ENCODE results near the gene ZNF331. TPM values are rescaled to one million over a fixed set of nuclear protein-coding genes. Genes with fewer than 3 reads are reported as not detected.

ZNF331 gene
- polyA plus RNA-seq, 1 donor, result 17.1 TPM

DNA sequence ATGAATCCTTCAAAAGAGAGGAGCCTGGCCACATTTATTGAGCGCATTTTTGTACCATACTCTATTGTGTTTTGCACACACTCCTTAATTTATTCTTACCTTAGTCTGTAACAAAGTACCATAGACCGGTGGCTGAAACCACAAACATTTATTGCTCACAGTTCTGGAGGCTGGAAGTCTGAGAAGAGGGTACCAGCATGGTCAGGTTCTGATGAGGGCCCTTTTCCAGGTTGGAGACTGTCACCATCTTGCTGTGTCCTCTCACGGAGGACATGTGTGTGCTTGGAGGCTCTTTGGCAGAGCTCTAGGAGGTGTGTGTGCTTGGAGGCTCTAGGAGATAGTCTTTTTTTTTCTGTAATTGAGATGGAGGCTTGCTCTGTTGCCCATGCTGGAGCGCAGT lies 2.1 kb downstream of the ZNF331 start:
- no peak overlapping the region for H3K27ac ChIP-seq (ENCODE audit: low read length)
- peaks cover 11% of the 10 kb centered on the region for H3K4me1 ChIP-seq (ENCODE audit: control insufficient read depth, insufficient read depth, low read length)
- no CpG with 5 or more reads among the region's 4 CpGs for WGBS (ENCODE audit: insufficient coverage, low lambda C conversion rate)
- H3K4me3 ChIP-seq (ENCODE audit: low read length), result no peak overlapping the region
- no peaks in the 10 kb centered on the region for H3K27me3 ChIP-seq (ENCODE audit: control insufficient read depth, insufficient read depth, low read length)
- no peaks in the 10 kb centered on the region for H3K9me3 ChIP-seq (ENCODE audit: control insufficient read depth, low read depth, low read length)
- peaks cover 3% of the 10 kb centered on the region for H3K36me3 ChIP-seq (ENCODE audit: control insufficient read depth, insufficient read depth, low read length)
- no peak for DNase-seq

DNA sequence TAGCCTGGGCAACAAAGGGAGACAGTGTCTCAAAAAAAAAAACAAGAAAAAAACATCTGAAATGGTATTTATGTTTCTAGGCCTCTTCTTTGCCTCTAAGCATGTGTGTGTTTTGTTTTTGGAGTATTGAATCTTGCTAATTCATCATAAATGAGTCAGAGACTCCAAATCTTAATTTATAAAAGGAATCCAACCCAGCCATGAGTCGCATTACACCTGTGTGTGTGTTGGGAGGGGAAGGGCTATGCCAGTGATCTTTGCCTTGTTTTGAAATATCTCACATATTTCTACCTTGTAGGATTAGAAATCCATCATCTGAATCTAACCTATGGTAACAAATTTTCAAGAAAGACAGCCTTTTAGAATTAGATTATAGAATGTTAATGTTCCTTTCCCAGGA lies 4.0 kb downstream of the ZNF331 start:
- no CpG with 5 or more reads among the region's 1 CpG for WGBS (ENCODE audit: insufficient coverage, low lambda C conversion rate)
- no peak for DNase-seq
- H3K4me1 ChIP-seq (ENCODE audit: control insufficient read depth, insufficient read depth, low read length), result no peaks in the 10 kb centered on the region
- H3K9me3 ChIP-seq (ENCODE audit: control insufficient read depth, low read depth, low read length), result no peaks in the 10 kb centered on the region
- no peak overlapping the region for H3K4me3 ChIP-seq (ENCODE audit: low read length)
- no peaks in the 10 kb centered on the region for H3K27me3 ChIP-seq (ENCODE audit: control insufficient read depth, insufficient read depth, low read length)
- H3K36me3 ChIP-seq (ENCODE audit: control insufficient read depth, insufficient read depth, low read length), result peaks cover 6% of the 10 kb centered on the region
- no peak overlapping the region for H3K27ac ChIP-seq (ENCODE audit: low read length)

DNA sequence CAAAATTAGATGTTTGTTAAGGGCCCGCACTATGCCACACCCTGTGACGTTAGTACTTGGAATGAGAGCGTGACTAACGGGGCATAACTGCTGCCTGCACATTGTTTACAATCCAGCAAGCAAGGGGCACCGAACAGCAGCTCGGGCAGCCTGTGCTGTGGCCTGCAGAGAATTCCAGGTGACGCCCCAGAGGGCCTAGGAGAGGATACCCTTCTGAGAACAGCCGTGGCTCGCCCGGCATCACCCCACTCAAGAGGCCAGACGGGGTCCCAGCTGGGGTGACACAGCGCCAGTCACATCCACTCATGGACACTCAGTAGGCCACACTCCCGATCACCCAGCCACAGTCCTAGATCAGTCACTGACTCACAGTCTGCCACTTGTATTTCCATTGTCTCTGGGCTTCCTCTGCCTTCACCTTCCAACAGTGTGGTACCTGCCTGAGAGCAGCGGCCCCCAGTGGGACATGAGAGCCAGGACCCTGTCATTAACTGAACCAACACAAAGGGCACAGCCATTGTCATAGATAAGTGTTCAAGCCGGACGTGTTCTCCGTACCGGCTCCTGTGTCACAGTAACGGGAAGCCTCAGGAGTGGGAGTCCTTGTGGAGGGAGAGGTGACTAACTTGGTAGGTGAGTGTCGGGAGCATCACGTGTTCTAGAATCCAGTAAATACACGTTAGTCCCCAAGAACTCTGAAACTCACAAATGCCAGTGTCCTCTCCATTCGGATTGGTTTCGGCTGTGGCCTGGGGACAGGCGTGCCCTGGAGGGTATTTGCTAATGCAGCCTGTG lies 7.5 kb downstream of the ZNF331 start:
- no peaks in the 10 kb centered on the region for H3K27me3 ChIP-seq (ENCODE audit: control insufficient read depth, insufficient read depth, low read length)
- peak in 1 of 2 donors; percentile 14 for DNase-seq
- H3K4me3 ChIP-seq (ENCODE audit: low read length), result no peak overlapping the region
- no CpG with 5 or more reads among the region's 25 CpGs for WGBS (ENCODE audit: insufficient coverage, low lambda C conversion rate)
- no peak overlapping the region for H3K27ac ChIP-seq (ENCODE audit: low read length)
- peaks cover 3% of the 10 kb centered on the region for H3K36me3 ChIP-seq (ENCODE audit: control insufficient read depth, insufficient read depth, low read length)
- no peaks in the 10 kb centered on the region for H3K9me3 ChIP-seq (ENCODE audit: control insufficient read depth, low read depth, low read length)
- H3K4me1 ChIP-seq (ENCODE audit: control insufficient read depth, insufficient read depth, low read length), result no peaks in the 10 kb centered on the region

DNA sequence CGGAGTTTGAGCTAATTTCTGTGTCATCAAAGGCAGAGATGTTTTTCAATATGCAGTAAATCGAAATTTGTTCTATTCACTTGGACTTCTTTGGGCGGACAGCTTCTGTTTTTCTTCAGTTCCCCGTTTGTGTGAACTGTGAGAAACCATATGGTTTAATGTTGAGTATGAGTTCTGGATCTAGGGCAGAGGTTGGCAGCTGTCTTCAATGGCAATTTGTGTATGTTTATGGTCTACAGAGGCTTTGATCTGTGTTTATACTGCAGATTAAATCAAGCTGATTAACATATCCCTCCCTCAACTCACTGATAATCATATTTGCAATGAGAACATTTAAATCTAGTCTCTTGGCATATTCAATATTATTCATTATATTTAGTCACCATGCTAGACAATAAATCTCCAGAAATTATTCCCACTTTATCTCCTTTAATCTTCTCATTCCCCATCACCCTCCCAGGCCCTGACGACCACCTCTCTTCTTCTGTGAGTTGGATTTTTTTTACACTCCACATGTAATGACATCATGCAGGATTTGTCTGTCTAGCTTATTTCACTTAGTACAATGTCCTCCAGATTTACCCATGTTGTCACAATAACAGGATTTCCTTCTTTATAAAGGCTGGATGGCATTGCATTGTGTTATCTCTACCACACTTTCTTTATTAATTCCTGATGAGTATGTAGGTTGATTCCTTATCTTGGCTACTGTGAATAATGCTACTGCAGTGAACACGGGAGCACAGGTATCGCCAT lies 9.0 kb downstream of the ZNF331 start:
- Histone ChIP-seq H3K36me3 (ENCODE audit: control insufficient read depth, insufficient read depth, low read length) (peaks cover 3% of the 10 kb centered on the region), H3K27me3 (ENCODE audit: control insufficient read depth, insufficient read depth, low read length) (no peaks in the 10 kb centered on the region), H3K4me1 (ENCODE audit: control insufficient read depth, insufficient read depth, low read length) (no peaks in the 10 kb centered on the region), H3K4me3 (ENCODE audit: low read length) (no peak overlapping the region), H3K27ac (ENCODE audit: low read length) (no peak overlapping the region), H3K9me3 (ENCODE audit: control insufficient read depth, low read depth, low read length) (no peaks in the 10 kb centered on the region)
- DNase-seq, result no peak
- 87% methylated on average over 5 of the region's 7 CpGs for WGBS (ENCODE audit: insufficient coverage, low lambda C conversion rate)

DNA sequence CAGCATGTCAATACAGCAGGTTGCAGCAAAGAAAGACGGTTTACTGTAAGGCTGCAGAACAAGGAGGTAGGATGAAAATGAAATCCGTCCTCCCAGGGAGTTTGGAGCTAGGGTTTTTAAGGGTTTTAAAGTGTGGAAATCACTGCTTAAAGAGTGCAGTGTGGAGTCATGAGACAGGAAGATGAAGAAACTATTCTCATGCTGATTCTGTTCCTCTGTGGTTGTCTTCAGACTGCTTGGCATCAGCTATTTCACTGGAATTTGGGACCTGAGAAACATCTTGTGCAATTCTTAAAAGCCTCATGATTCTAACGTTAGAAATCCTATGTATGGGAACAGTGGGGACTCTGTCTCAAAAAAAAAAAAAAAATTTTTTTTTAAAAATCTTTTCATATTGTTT lies 11.4 kb downstream of the ZNF331 start:
- peaks cover 3% of the 10 kb centered on the region for H3K36me3 ChIP-seq (ENCODE audit: control insufficient read depth, insufficient read depth, low read length)
- DNase-seq, result no peak
- no peak overlapping the region for H3K27ac ChIP-seq (ENCODE audit: low read length)
- no peak overlapping the region for H3K4me3 ChIP-seq (ENCODE audit: low read length)
- 93% methylated on average over 2 of the region's 3 CpGs for WGBS (ENCODE audit: insufficient coverage, low lambda C conversion rate)
- no peaks in the 10 kb centered on the region for H3K27me3 ChIP-seq (ENCODE audit: control insufficient read depth, insufficient read depth, low read length)
- H3K9me3 ChIP-seq (ENCODE audit: control insufficient read depth, low read depth, low read length), result peaks cover 7% of the 10 kb centered on the region
- H3K4me1 ChIP-seq (ENCODE audit: control insufficient read depth, insufficient read depth, low read length), result peaks cover 3% of the 10 kb centered on the region

DNA sequence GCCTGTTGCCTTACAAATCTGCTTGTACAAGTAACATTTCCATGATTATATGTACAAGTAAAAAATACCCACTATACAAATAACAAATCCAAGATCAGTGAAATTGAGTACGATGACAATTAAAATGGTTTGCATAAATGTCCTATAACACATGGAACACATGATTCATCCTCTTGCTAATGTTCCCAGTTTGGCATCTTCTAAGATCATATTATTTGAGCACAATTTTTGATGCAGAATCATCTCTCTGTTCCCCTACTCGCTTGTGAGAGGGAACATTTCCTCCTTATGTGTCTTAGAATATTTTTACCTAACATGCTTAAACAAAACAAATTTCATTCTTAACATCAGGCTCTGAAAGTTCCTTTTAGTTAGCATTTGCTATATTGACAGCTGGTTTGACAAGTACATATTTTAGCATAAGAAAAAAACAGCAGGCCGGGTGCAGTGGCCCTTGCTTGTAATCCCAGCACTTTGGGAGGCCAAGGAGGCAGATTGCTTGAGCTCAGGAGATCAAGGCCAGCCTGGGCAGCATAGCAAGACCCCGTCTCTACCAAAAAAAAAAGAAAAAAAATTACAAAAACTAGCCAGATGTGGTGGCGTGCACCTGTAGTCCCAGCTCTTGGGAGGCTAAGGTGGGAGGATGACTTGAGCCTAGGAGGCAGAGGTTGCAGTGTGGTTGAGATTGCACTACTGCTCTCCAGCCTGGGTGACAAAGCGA lies 14.2 kb downstream of the ZNF331 start:
- Histone ChIP-seq H3K27me3 (ENCODE audit: control insufficient read depth, insufficient read depth, low read length) (no peaks in the 10 kb centered on the region), H3K9me3 (ENCODE audit: control insufficient read depth, low read depth, low read length) (peaks cover 12% of the 10 kb centered on the region), H3K4me1 (ENCODE audit: control insufficient read depth, insufficient read depth, low read length) (peaks cover 3% of the 10 kb centered on the region), H3K4me3 (ENCODE audit: low read length) (no peak overlapping the region), H3K36me3 (ENCODE audit: control insufficient read depth, insufficient read depth, low read length) (no peaks in the 10 kb centered on the region), H3K27ac (ENCODE audit: low read length) (no peak overlapping the region)
- WGBS (ENCODE audit: insufficient coverage, low lambda C conversion rate), result 100% methylated on average over 2 of the region's 6 CpGs
- no peak for DNase-seq

DNA sequence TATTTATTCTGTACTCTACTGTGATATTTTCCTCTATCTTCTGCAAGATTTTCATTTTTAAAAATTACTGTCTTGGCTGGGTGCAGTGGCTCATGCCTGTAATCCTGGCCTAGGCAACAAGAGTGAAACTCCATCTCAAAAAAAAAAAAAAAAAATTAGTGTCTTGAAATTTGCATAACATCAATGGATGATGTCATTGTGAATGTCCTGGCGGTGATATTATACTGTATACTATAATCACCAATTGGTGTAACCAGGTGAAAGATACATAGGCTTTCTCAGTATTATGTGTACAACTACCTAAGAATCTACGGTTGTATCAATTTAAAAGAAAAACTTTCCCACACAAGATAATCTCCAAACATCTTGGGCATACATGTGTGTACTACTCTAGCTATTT lies 15.2 kb downstream of the ZNF331 start:
- 83% methylated on average over 1 of the region's 2 CpGs for WGBS (ENCODE audit: insufficient coverage, low lambda C conversion rate)
- H3K27ac ChIP-seq (ENCODE audit: low read length), result peak overlapping the region; percentile 61
- no peak overlapping the region for H3K4me3 ChIP-seq (ENCODE audit: low read length)

DNA sequence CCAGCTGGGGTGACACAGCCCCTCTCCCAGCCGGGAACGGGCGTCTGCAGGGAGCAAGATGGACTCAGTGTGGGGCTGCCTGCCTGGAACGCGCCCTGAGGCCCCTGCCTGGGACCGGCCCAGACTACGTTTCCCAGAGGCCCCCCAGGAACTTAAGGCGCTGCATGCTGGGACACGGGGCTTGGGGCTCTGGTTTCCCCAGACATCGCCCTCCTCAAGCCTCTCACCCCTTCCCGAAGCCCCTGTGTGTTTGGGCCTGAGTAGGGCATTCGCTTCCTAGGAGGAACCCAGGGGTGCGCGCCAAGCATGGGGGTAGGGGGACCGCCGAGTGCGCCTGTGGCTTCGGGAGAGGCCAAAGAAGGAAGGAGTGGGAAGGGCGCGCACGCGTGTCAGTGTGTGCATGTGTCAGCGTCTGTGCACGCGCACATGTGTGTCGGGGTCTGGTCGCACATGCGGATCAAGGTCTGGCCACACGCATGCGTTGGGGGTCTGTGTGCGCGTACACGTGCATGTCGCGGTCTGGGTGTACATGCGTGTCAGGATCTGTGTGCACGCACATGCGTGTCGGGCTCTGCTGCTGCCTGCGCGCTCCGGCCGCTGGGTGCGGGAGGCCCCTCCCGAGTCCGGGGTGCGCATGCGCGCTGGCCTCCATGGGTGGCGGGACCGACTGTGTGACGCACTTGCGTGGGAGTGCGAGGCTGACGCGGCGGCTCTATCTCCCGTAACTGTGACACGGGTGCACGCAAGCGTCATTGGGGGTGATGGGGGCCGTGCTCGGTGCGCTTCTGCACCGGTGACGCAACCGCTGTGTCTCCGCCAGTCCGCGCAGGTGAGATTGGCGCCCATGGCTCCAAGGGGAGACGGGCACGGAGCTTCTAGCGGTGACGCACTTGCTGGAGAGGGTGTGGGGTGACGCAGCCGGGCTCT lies 16.2 kb downstream of the ZNF331 start:
- Histone ChIP-seq H3K27ac (ENCODE audit: low read length) (peak overlapping the region; percentile 61), H3K4me3 (ENCODE audit: low read length) (peak overlapping the region; percentile 62), H3K36me3 (ENCODE audit: control insufficient read depth, insufficient read depth, low read length) (peaks cover 3% of the 10 kb centered on the region), H3K9me3 (ENCODE audit: control insufficient read depth, low read depth, low read length) (peaks cover 17% of the 10 kb centered on the region), H3K27me3 (ENCODE audit: control insufficient read depth, insufficient read depth, low read length) (no peaks in the 10 kb centered on the region), H3K4me1 (ENCODE audit: control insufficient read depth, insufficient read depth, low read length) (peaks cover 3% of the 10 kb centered on the region)
- no CpG with 5 or more reads among the region's 77 CpGs for WGBS (ENCODE audit: insufficient coverage, low lambda C conversion rate)
- DNase-seq, result peak; percentile 85 to 90

More for the DNA sequence above, 15.2 kb downstream of the ZNF331 start:
- H3K9me3 ChIP-seq (ENCODE audit: control insufficient read depth, low read depth, low read length), result peaks cover 12% of the 10 kb centered on the region
- DNase-seq, result no peak
- peaks cover under 1% of the 10 kb centered on the region for H3K36me3 ChIP-seq (ENCODE audit: control insufficient read depth, insufficient read depth, low read length)
- peaks cover 3% of the 10 kb centered on the region for H3K4me1 ChIP-seq (ENCODE audit: control insufficient read depth, insufficient read depth, low read length)
- no peaks in the 10 kb centered on the region for H3K27me3 ChIP-seq (ENCODE audit: control insufficient read depth, insufficient read depth, low read length)

DNA sequence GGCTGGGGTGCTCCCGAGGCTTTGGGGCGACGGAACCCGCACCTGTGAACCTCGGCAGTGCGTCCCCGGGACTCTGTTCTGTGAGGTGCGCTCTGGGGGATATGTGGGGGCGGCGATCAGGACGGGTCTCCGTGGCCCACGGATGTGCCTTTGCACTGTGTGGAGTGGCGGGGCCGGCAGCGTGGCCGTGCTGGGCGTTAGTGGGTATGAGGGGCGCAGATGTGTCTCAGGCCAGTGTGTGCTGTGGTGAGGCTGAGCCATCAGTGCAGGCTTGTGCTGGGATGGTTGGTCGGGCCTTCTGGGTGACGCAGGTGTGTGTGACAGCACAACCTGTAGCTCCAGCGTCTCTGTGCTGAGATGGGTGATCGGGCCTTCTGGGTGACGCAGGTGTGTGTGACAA lies 16.9 kb downstream of the ZNF331 start:
- no CpG with 5 or more reads among the region's 24 CpGs for WGBS (ENCODE audit: insufficient coverage, low lambda C conversion rate)

More for the DNA sequence above, 16.9 kb downstream of the ZNF331 start:
- peak overlapping the region; percentile 61 for H3K27ac ChIP-seq (ENCODE audit: low read length)
- peak overlapping the region; percentile 62 for H3K4me3 ChIP-seq (ENCODE audit: low read length)
- peaks cover 3% of the 10 kb centered on the region for H3K4me1 ChIP-seq (ENCODE audit: control insufficient read depth, insufficient read depth, low read length)
- H3K9me3 ChIP-seq (ENCODE audit: control insufficient read depth, low read depth, low read length), result peaks cover 21% of the 10 kb centered on the region
- no peaks in the 10 kb centered on the region for H3K27me3 ChIP-seq (ENCODE audit: control insufficient read depth, insufficient read depth, low read length)
- no peak for DNase-seq
- H3K36me3 ChIP-seq (ENCODE audit: control insufficient read depth, insufficient read depth, low read length), result peaks cover 3% of the 10 kb centered on the region

All from large intestine (tissue), 3 donors.